Mesenchymal stem cell (in vitro differentiated cells and primary cell): ENCODE measurements around the gene CTAGE6.
"Not testable (repeated sequence)": the region's sequence is repeated elsewhere in the genome, so short reads cannot be mapped to it uniquely, and the experiment has no call there.

Source experiments
- DNase-seq: peaks from one replicate; pipeline ENCODE4 v3.0.0-alpha.2; 2013
- H2AFZ ChIP-seq: one replicate; pipeline ENCODE4 v1.6.1; 2013; ENCODE audit warnings: low read depth, mild to moderate bottlenecking, control low read depth, inconsistent platforms, low read length, moderate library complexity
- H2AK5ac ChIP-seq: 2 replicates; pipeline ENCODE4 v1.6.1; 2013; ENCODE audit warnings: low read length, moderate library complexity, mild to moderate bottlenecking, inconsistent platforms; ENCODE audit not compliant: severe bottlenecking
- H2BK120ac ChIP-seq: one replicate; pipeline ENCODE4 v1.6.1; 2013; ENCODE audit warnings: low read depth, mild to moderate bottlenecking, inconsistent platforms, low read length, moderate library complexity
- H2BK12ac ChIP-seq, 2 experiments: one replicate each; pipeline ENCODE4 v1.6.1; 2013; ENCODE audit warnings: inconsistent platforms in 2 of 2, low read length in 2 of 2, mild to moderate bottlenecking in 2 of 2, moderate library complexity in 2 of 2, control low read depth in 1 of 2
- H2BK15ac ChIP-seq: one replicate; pipeline ENCODE4 v1.6.1; 2013; ENCODE audit warnings: mild to moderate bottlenecking, low read depth, inconsistent platforms; ENCODE audit not compliant: poor library complexity, severe bottlenecking
- H2BK5ac ChIP-seq: 2 replicates; pipeline ENCODE4 v1.6.1; 2013; ENCODE audit warnings: low read depth, mild to moderate bottlenecking, low read length, control low read depth, inconsistent platforms; ENCODE audit not compliant: poor library complexity, severe bottlenecking
- H3K14ac ChIP-seq, 2 experiments: one replicate each; pipeline ENCODE4 v1.6.1; 2013; ENCODE audit warnings: inconsistent platforms in 2 of 2, low read length in 2 of 2, control low read depth in 1 of 2, mild to moderate bottlenecking in 1 of 2, moderate library complexity in 1 of 2
- H3K18ac ChIP-seq, 2 experiments: one replicate each; pipeline ENCODE4 v1.6.1; 2013; ENCODE audit warnings: inconsistent platforms in 2 of 2, low read length in 2 of 2, control low read depth in 1 of 2, low read depth in 1 of 2, mild to moderate bottlenecking in 1 of 2
- H3K23ac ChIP-seq, 2 experiments: one replicate each; pipeline ENCODE4 v1.6.1; 2013; ENCODE audit warnings: inconsistent platforms in 2 of 2, low read length in 2 of 2, mild to moderate bottlenecking in 2 of 2, moderate library complexity in 2 of 2, control low read depth in 1 of 2
- H3K27ac ChIP-seq: 2 replicates; pipeline ENCODE4 v1.5.1; 2013; ENCODE audit warnings: mild to moderate bottlenecking, moderate library complexity, low read length, control low read depth, inconsistent platforms; ENCODE audit not compliant: poor library complexity, severe bottlenecking
- H3K27me3 ChIP-seq, 2 experiments: 2 replicates each; pipeline versions ENCODE4 v1.6.1 to v1.7.0; 2013; ENCODE audit warnings: low read length in 2 of 2, mild to moderate bottlenecking in 2 of 2, moderate library complexity in 2 of 2, control low read depth in 1 of 2, inconsistent platforms in 1 of 2; ENCODE audit not compliant: control insufficient read depth in 1 of 2, insufficient read depth in 1 of 2
- H3K36me3 ChIP-seq, 2 experiments: 2 replicates each; pipeline versions ENCODE4 v1.6.1 to v1.7.0; 2013; ENCODE audit warnings: low read length in 2 of 2, control low read depth in 1 of 2, inconsistent platforms in 1 of 2, low read depth in 1 of 2, mild to moderate bottlenecking in 1 of 2; ENCODE audit not compliant: insufficient read depth in 2 of 2, control insufficient read depth in 1 of 2
- H3K4ac ChIP-seq, 2 experiments: one replicate each; pipeline ENCODE4 v1.6.1; 2013; ENCODE audit warnings: inconsistent platforms in 2 of 2, low read length in 2 of 2, mild to moderate bottlenecking in 2 of 2, moderate library complexity in 2 of 2, control low read depth in 1 of 2, low read depth in 1 of 2
- H3K4me1 ChIP-seq: 2 replicates; pipeline ENCODE4 v1.6.1; 2013; ENCODE audit warnings: low read depth, low read length, control low read depth; ENCODE audit not compliant: control insufficient read depth, insufficient read depth
- H3K4me2 ChIP-seq: 2 replicates; pipeline ENCODE4 v1.6.1; 2013; ENCODE audit warnings: low read length, mild to moderate bottlenecking, inconsistent platforms; ENCODE audit not compliant: poor library complexity, severe bottlenecking
- H3K4me3 ChIP-seq, 2 experiments: 2 replicates each; pipeline versions ENCODE4 v1.5.1 to v1.7.0; 2013; ENCODE audit warnings: low read length in 2 of 2, mild to moderate bottlenecking in 2 of 2, control low read depth in 1 of 2, low read depth in 1 of 2; ENCODE audit not compliant: insufficient read depth in 1 of 2
- H3K79me1 ChIP-seq: replicated peaks from 2 replicates; pipeline ENCODE4 v1.6.1; 2013; ENCODE audit warnings: mild to moderate bottlenecking, control low read depth, low read length, inconsistent platforms; ENCODE audit not compliant: poor library complexity, severe bottlenecking
- H3K9ac ChIP-seq: 2 replicates; pipeline ENCODE4 v1.7.0; 2013; ENCODE audit warnings: mild to moderate bottlenecking, low read length, moderate library complexity
- H3K9me3 ChIP-seq: 2 replicates; pipeline ENCODE4 v1.7.0; 2013; ENCODE audit warnings: mild to moderate bottlenecking, low read length; ENCODE audit not compliant: control insufficient read depth
- H4K8ac ChIP-seq: one replicate; pipeline ENCODE4 v1.6.1; 2013; ENCODE audit warnings: inconsistent platforms, mild to moderate bottlenecking, low read length, moderate library complexity
- H4K91ac ChIP-seq: one replicate; pipeline ENCODE4 v1.6.1; 2013; ENCODE audit warnings: mild to moderate bottlenecking, low read length, inconsistent platforms
- WGBS: methylation state at CpG from one replicate; pipeline ENCODE4 v1.1.7; 2013; ENCODE audit warnings: mixed read lengths; 5-methylcytosine and 5-hydroxymethylcytosine counted together

CTAGE6 gene

GRCh38 chr7:143795653-143796052, 38.2 kb upstream of the CTAGE6 start:
- H3K9me3 ChIP-seq, H3K9ac ChIP-seq, H3K18ac ChIP-seq, H3K27me3 ChIP-seq, H3K4me2 ChIP-seq, H3K4me3 ChIP-seq, H3K27ac ChIP-seq, H4K8ac ChIP-seq, H2BK120ac ChIP-seq, H3K36me3 ChIP-seq, H2BK5ac ChIP-seq, H2BK12ac ChIP-seq, DNase-seq, H3K79me1 ChIP-seq, H3K23ac ChIP-seq, H3K4ac ChIP-seq, H2AK5ac ChIP-seq, H3K4me1 ChIP-seq, H2BK15ac ChIP-seq, H3K14ac ChIP-seq, H2AFZ ChIP-seq, H4K91ac ChIP-seq: not testable (repeated sequence)
- WGBS = no CpG with 5 or more reads among the region's 2 CpGs

GRCh38 chr7:143792633-143793032, 35.1 kb upstream of the CTAGE6 start:
- not testable (repeated sequence) for H2BK15ac ChIP-seq, H3K9ac ChIP-seq, H3K4ac ChIP-seq, H2AK5ac ChIP-seq, H3K27me3 ChIP-seq, H2BK5ac ChIP-seq, H3K14ac ChIP-seq, H3K36me3 ChIP-seq, H4K8ac ChIP-seq, H3K4me1 ChIP-seq, H3K27ac ChIP-seq, H3K9me3 ChIP-seq, H3K23ac ChIP-seq, H3K79me1 ChIP-seq, H3K4me2 ChIP-seq, DNase-seq, H4K91ac ChIP-seq, H2BK120ac ChIP-seq, H2BK12ac ChIP-seq, H2AFZ ChIP-seq, H3K4me3 ChIP-seq, H3K18ac ChIP-seq
- WGBS = no CpG with 5 or more reads among the region's 2 CpGs

- H3K18ac ChIP-seq, H3K79me1 ChIP-seq, H3K4me1 ChIP-seq, H3K4ac ChIP-seq, H3K36me3 ChIP-seq, H3K9me3 ChIP-seq, H2AK5ac ChIP-seq, H3K27ac ChIP-seq, H2BK120ac ChIP-seq, H3K9ac ChIP-seq, H3K14ac ChIP-seq, H4K91ac ChIP-seq, H2BK5ac ChIP-seq, H3K4me3 ChIP-seq, H3K27me3 ChIP-seq, H2BK15ac ChIP-seq, DNase-seq, H2BK12ac ChIP-seq, H3K4me2 ChIP-seq, H3K23ac ChIP-seq, H2AFZ ChIP-seq, H4K8ac ChIP-seq: not testable (repeated sequence)
- WGBS = no CpG with 5 or more reads among the region's 7 CpGs
Measured at GRCh38 chr7:143785415-143786182, 28.1 kb upstream of the CTAGE6 start.

GRCh38 chr7:143779591-143779990, 22.1 kb upstream of the CTAGE6 start:
- H4K8ac ChIP-seq, H2BK5ac ChIP-seq, H3K4me2 ChIP-seq, DNase-seq, H3K27ac ChIP-seq, H3K9ac ChIP-seq, H2BK12ac ChIP-seq, H3K23ac ChIP-seq, H2BK15ac ChIP-seq, H3K36me3 ChIP-seq, H2AFZ ChIP-seq, H3K9me3 ChIP-seq, H3K27me3 ChIP-seq, H3K4ac ChIP-seq, H3K4me3 ChIP-seq, H2AK5ac ChIP-seq, H3K79me1 ChIP-seq, H2BK120ac ChIP-seq, H3K4me1 ChIP-seq, H3K14ac ChIP-seq, H3K18ac ChIP-seq, H4K91ac ChIP-seq: not testable (repeated sequence)
- no CpG with 5 or more reads among the region's 2 CpGs for WGBS
